ENCODE results near the gene LRRC8C. TPM values are rescaled to one million over a fixed set of nuclear protein-coding genes. Genes with fewer than 3 reads are reported as not detected.

Gene LRRC8C
- total and polyA plus RNA-seq, 10 of the 15 experiments (the other 5 are each of a cell fraction or from before 2014, with no cell fraction given), result 2.3 to 16.3 (median 10.8) TPM

- no peak for ATAC-seq
- intact Hi-C loops (cut with micrococcal nuclease; ENCODE audit: unreplicated experiment), result no loop called here
- no peak overlapping the region for H3K27ac ChIP-seq (ENCODE audit: control insufficient read depth, insufficient read depth)
- TF ChIP-seq MEF2A (IDR thresholded peaks at IDR 0.05; ENCODE audit: insufficient read depth, low read depth, low read length) (no peak), PML (IDR thresholded peaks at IDR 0.05; ENCODE audit: low read length) (no peak), BMI1 (IDR thresholded peaks at IDR 0.05; ENCODE audit: borderline replicate concordance) (no peak), CHD4 (IDR thresholded peaks at IDR 0.05) (no peak), MTA2 (IDR thresholded peaks at IDR 0.05; ENCODE audit: low read depth) (no peak), MLLT1 (IDR thresholded peaks at IDR 0.05) (no peak), SP1 (IDR thresholded peaks at IDR 0.05; ENCODE audit: low read depth, low read length) (no peak), CREM (IDR thresholded peaks at IDR 0.05; ENCODE audit: low read depth) (no peak), TCF3 (IDR thresholded peaks at IDR 0.05; ENCODE audit: borderline replicate concordance, insufficient read depth, low read depth, low read length) (no peak), ZNF274 (IDR thresholded peaks at IDR 0.05; ENCODE audit: insufficient read depth, insufficient read length) (no peak), NR2C2 (IDR thresholded peaks at IDR 0.05; ENCODE audit: borderline replicate concordance, control insufficient read depth, insufficient read length, low read depth) (no peak), ZBTB33 (IDR thresholded peaks at IDR 0.05) (no peak), ZNF217 (IDR thresholded peaks at IDR 0.05) (no peak)
- TF ChIP-seq, protein P1, sequence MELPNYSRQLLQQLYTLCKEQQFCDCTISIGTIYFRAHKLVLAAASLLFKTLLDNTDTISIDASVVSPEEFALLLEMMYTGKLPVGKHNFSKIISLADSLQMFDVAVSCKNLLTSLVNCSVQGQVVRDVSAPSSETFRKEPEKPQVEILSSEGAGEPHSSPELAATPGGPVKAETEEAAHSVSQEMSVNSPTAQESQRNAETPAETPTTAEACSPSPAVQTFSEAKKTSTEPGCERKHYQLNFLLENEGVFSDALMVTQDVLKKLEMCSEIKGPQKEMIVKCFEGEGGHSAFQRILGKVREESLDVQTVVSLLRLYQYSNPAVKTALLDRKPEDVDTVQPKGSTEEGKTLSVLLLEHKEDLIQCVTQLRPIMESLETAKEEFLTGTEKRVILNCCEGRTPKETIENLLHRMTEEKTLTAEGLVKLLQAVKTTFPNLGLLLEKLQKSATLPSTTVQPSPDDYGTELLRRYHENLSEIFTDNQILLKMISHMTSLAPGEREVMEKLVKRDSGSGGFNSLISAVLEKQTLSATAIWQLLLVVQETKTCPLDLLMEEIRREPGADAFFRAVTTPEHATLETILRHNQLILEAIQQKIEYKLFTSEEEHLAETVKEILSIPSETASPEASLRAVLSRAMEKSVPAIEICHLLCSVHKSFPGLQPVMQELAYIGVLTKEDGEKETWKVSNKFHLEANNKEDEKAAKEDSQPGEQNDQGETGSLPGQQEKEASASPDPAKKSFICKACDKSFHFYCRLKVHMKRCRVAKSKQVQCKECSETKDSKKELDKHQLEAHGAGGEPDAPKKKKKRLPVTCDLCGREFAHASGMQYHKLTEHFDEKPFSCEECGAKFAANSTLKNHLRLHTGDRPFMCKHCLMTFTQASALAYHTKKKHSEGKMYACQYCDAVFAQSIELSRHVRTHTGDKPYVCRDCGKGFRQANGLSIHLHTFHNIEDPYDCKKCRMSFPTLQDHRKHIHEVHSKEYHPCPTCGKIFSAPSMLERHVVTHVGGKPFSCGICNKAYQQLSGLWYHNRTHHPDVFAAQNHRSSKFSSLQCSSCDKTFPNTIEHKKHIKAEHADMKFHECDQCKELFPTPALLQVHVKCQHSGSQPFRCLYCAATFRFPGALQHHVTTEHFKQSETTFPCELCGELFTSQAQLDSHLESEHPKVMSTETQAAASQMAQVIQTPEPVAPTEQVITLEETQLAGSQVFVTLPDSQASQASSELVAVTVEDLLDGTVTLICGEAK (IDR thresholded peaks at IDR 0.05; ENCODE audit: borderline replicate concordance), result no peak
- TF ChIP-seq, protein P2, sequence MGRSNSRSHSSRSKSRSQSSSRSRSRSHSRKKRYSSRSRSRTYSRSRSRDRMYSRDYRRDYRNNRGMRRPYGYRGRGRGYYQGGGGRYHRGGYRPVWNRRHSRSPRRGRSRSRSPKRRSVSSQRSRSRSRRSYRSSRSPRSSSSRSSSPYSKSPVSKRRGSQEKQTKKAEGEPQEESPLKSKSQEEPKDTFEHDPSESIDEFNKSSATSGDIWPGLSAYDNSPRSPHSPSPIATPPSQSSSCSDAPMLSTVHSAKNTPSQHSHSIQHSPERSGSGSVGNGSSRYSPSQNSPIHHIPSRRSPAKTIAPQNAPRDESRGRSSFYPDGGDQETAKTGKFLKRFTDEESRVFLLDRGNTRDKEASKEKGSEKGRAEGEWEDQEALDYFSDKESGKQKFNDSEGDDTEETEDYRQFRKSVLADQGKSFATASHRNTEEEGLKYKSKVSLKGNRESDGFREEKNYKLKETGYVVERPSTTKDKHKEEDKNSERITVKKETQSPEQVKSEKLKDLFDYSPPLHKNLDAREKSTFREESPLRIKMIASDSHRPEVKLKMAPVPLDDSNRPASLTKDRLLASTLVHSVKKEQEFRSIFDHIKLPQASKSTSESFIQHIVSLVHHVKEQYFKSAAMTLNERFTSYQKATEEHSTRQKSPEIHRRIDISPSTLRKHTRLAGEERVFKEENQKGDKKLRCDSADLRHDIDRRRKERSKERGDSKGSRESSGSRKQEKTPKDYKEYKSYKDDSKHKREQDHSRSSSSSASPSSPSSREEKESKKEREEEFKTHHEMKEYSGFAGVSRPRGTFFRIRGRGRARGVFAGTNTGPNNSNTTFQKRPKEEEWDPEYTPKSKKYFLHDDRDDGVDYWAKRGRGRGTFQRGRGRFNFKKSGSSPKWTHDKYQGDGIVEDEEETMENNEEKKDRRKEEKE (IDR thresholded peaks at IDR 0.05), result no peak
These were observed 28.5 kb upstream of the LRRC8C start for GRCh38 chr1:89604414-89604735.

More at GRCh38 chr1:89604414-89604735, 28.5 kb upstream of the LRRC8C start:
- CTCF ChIA-PET, result interaction anchor here (0.7 to 6.9 kb wide), 7 partner anchors 13 to 159 kb away, joined by 3 to 59 read pairs (median 4); no protein-coding TSS in a partner anchor
- Histone ChIP-seq H3K4me3 (no peak overlapping the region), H3K4me1 (ENCODE audit: control insufficient read depth, insufficient read depth, low read length) (peaks cover 13% of the 10 kb centered on the region), H3K4me2 (ENCODE audit: control insufficient read depth, insufficient read depth) (no peak overlapping the region), H3K36me3 (ENCODE audit: control insufficient read depth in 2 of 2, insufficient read depth in 2 of 2, low read length in 1 of 2) (no peaks in the 10 kb centered on the region), H3K9me3 (replicated peaks; ENCODE audit: control insufficient read depth, insufficient read depth, low read length) (no peaks in the 10 kb centered on the region), H4K20me1 (ENCODE audit: control insufficient read depth, insufficient read depth) (no peaks in the 10 kb centered on the region), H2AFZ (ENCODE audit: control insufficient read depth, low read depth, low read length) (no peak overlapping the region), H3K27me3 (replicated peaks in 1 of 2; ENCODE audit: control insufficient read depth in 2 of 2, insufficient read depth in 2 of 2, low read length in 1 of 2) (no peaks in the 10 kb centered on the region), H3K9ac (ENCODE audit: control insufficient read depth, insufficient read depth, low read length) (no peak overlapping the region), H3K79me2 (ENCODE audit: control insufficient read depth, insufficient read depth, low read length) (no peaks in the 10 kb centered on the region)
- FAIRE-seq (no peak), DNase-seq (ENCODE audit: low read depth, low spot score) (no peak)
- BruUV-seq (replicated peaks), result no TSS peak
- WGBS (ENCODE audit: insufficient coverage, insufficient replicate concordance, low lambda C conversion rate, missing lambda C conversion rate), result 72% methylated on average over 3 of the region's 3 CpGs
- in situ Hi-C loops (cut with MboI), result no loop called here
- SMC1A ChIA-PET (ENCODE audit: uncharacterized antibody, unreplicated experiment), result interaction anchor here (0.7 to 13.0 kb wide), 7 partner anchors 16 to 740 kb away, joined by 3 to 124 read pairs (median 4); no protein-coding TSS in a partner anchor
- POLR2A ChIA-PET, result interaction anchor here (0.8 kb wide), 1 partner anchor 160 kb away, joined by 3 read pairs; no protein-coding TSS in a partner anchor
- RAD21 ChIA-PET (ENCODE audit: unreplicated experiment), result interaction anchor here (1.1 to 3.2 kb wide), 3 partner anchors 120 to 162 kb away, joined by 3 to 18 read pairs (median 3); no protein-coding TSS in a partner anchor
